Mesothelial cell of epicardium (in vitro differentiated cells): ENCODE data around the gene SOX30. TPM values are rescaled to one million over a fixed set of nuclear protein-coding genes. Genes with fewer than 3 reads are reported as not detected.

ENCODE experiments used
- DNase-seq, 2 experiments: peaks; one replicate each; pipeline ENCODE4 v3.0.0; 2021; ENCODE audit warnings: low spot score in 2 of 2; ENCODE audit not compliant: unreplicated experiment in 2 of 2
- H3K27ac Mint-ChIP-seq: 2 replicates; pipeline ENCODE4 v1.8.0; 2021; ENCODE audit warnings: mixed read lengths
- H3K27me3 Mint-ChIP-seq: 2 replicates; pipeline ENCODE4 v1.8.0; 2021; ENCODE audit warnings: low read depth, mixed read lengths
- H3K36me3 Mint-ChIP-seq: 2 replicates; pipeline ENCODE4 v1.8.0; 2021; ENCODE audit warnings: mixed read lengths
- H3K4me1 Mint-ChIP-seq: 2 replicates; pipeline ENCODE4 v1.8.0; 2021; ENCODE audit warnings: mixed read lengths
- H3K4me3 Mint-ChIP-seq: 2 replicates; pipeline ENCODE4 v1.8.0; 2021; ENCODE audit warnings: mild to moderate bottlenecking, moderate library complexity, mixed read lengths
- H3K9me3 Mint-ChIP-seq: 2 replicates; pipeline ENCODE4 v1.8.0; 2021; ENCODE audit warnings: mixed read lengths
- total RNA-seq: library from RNA; stranded (reverse); gene quantifications from 3 replicates; pipeline ENCODE4 v1.2.1, GENCODE V29; 2021
- TF ChIP-seq, protein P1 (sequence below): fragments of 200-600 bp; sonication (generic); IDR thresholded peaks from one replicate; pipeline ENCODE4 v1.5.0; 2021; ENCODE audit warnings: antibody characterized with exemption; ENCODE audit not compliant: unreplicated experiment

SOX30 gene
- total RNA-seq, 1 donor from 2014 or later: not detected

DNA sequence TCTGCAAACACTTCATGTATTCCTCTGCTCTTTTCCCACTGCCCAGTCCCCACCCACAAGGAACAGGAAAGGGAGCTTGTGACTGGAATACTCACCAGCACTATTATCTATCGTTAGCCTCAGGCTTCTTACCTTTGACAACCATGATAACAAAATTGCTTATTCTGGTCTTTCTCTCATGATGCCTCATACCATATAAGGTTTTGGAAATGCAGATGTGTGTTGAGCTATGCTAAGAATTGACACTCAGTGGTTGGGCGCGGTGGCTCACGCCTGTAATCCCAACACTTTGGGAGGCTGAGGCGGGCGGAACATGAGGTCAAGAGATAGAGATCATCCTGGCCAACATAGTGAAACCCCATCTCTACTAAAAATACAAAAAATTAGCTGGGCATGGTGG is 25.4 kb downstream of the SOX30 start:
- H3K4me3 Mint-ChIP-seq: no peak overlapping the region
- peaks cover 22% of the 10 kb centered on the region for H3K9me3 Mint-ChIP-seq
- no peak for DNase-seq
- no peaks in the 10 kb centered on the region for H3K4me1 Mint-ChIP-seq
- no peak overlapping the region for H3K27ac Mint-ChIP-seq
- TF ChIP-seq, protein P1, sequence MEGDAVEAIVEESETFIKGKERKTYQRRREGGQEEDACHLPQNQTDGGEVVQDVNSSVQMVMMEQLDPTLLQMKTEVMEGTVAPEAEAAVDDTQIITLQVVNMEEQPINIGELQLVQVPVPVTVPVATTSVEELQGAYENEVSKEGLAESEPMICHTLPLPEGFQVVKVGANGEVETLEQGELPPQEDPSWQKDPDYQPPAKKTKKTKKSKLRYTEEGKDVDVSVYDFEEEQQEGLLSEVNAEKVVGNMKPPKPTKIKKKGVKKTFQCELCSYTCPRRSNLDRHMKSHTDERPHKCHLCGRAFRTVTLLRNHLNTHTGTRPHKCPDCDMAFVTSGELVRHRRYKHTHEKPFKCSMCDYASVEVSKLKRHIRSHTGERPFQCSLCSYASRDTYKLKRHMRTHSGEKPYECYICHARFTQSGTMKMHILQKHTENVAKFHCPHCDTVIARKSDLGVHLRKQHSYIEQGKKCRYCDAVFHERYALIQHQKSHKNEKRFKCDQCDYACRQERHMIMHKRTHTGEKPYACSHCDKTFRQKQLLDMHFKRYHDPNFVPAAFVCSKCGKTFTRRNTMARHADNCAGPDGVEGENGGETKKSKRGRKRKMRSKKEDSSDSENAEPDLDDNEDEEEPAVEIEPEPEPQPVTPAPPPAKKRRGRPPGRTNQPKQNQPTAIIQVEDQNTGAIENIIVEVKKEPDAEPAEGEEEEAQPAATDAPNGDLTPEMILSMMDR: no peak
- H3K27me3 Mint-ChIP-seq: no peaks in the 10 kb centered on the region
- peaks cover 4% of the 10 kb centered on the region for H3K36me3 Mint-ChIP-seq

DNA sequence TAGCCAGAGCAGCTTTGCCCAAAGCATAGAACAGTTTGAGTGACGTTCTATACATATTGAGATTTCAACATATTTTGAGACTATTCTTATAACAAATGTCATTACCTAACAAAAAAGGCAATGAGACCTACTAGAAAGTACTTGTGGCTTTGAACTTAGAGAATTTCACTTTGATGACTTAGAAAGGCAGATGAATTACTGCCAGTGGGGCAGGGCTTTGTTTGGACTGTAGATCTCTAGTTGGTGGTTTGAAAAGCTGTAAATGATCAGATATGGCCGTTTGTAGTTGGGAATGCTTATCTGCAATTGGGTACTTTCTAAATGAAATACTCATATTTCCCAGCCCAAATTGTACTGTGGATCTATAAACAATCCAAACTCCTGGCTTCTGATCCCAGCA is 28.1 kb downstream of the SOX30 start:
- no peaks in the 10 kb centered on the region for H3K4me1 Mint-ChIP-seq
- H3K36me3 Mint-ChIP-seq: peaks cover 2% of the 10 kb centered on the region
- H3K27ac Mint-ChIP-seq: no peak overlapping the region
- TF ChIP-seq, protein P1: no peak
- H3K4me3 Mint-ChIP-seq: no peak overlapping the region
- no peak for DNase-seq
- no peaks in the 10 kb centered on the region for H3K27me3 Mint-ChIP-seq
- peaks cover 8% of the 10 kb centered on the region for H3K9me3 Mint-ChIP-seq

DNA sequence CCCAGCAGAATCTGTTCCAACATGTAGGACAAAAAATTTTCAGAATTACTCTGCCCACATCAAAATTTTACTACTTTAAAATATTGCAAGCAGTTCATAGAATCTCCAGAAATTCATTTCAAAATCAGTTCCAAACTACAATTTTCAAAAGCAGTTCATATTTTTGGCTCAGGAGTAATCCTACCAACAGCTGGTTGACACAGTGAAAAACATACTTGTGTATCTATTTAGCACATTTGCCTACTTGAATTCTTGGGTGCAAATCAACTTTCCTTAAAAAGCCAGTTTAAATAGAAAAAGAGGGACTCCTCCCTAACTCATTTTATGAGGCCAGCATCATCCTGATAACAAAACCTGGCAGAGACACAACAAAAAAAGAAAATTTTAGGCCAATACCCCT is 31.5 kb downstream of the SOX30 start:
- Mint-ChIP-seq H3K9me3 (peaks cover 7% of the 10 kb centered on the region), H3K27ac (no peak overlapping the region), H3K27me3 (no peaks in the 10 kb centered on the region), H3K36me3 (peaks cover 2% of the 10 kb centered on the region), H3K4me1 (peaks cover 3% of the 10 kb centered on the region), H3K4me3 (no peak overlapping the region)
- no peak for DNase-seq
- TF ChIP-seq, protein P1: no peak

DNA sequence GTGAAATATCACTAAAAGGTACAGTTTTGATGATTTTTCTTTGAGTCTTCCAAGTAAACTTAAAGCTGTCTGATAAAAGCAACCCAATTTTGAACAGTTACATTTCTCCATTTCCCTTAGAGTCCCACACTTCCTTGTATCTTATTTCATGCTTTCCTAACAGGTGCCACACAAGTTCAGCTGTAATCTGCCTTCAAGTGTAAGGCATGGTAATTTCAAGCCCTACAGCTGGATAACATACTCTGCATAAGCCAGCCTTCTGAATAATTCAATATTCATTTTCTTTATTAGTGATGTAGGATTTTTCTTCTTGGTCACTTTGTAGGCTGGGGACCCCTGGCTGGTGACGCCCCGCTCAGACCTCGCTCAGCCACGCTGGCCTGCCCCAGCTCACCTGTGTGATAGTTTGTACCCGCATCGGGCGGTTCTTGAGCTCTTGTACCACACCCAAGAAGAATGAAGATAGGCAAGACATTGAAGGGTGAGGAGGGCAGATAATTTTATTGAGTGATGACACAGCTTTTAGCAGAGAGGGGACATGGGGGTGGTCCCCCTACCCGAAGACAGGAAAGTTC is 34.0 kb downstream of the SOX30 start:
- no peak overlapping the region for H3K27ac Mint-ChIP-seq
- H3K9me3 Mint-ChIP-seq: peaks cover 7% of the 10 kb centered on the region
- DNase-seq: no peak
- H3K27me3 Mint-ChIP-seq: no peaks in the 10 kb centered on the region
- peaks cover 2% of the 10 kb centered on the region for H3K36me3 Mint-ChIP-seq
- peaks cover 9% of the 10 kb centered on the region for H3K4me1 Mint-ChIP-seq
- H3K4me3 Mint-ChIP-seq: no peak overlapping the region
- TF ChIP-seq, protein P1: no peak

DNA sequence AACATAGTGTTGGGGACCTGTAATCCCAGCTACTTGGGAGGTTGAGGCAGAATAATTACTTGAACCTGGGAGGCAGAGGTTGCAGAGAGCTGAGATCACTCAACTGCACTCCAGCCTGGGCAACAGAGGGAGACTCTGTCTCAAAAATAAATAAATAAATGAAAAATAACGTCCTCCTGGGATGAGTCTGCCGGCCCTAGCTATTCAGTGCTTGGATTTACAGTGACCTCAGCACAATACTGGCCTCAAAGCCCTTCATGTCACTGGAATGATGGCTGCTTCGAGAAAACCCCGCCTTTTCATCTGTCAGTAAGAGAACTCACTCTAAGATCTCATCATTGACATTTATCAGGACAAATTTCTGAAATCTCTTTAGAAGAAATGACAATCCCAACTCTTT is 35.5 kb downstream of the SOX30 start:
- TF ChIP-seq, protein P1: no peak
- H3K36me3 Mint-ChIP-seq: no peaks in the 10 kb centered on the region
- no peak overlapping the region for H3K4me3 Mint-ChIP-seq
- peaks cover 24% of the 10 kb centered on the region for H3K4me1 Mint-ChIP-seq
- H3K9me3 Mint-ChIP-seq: no peaks in the 10 kb centered on the region
- H3K27me3 Mint-ChIP-seq: no peaks in the 10 kb centered on the region
- H3K27ac Mint-ChIP-seq: no peak overlapping the region
- no peak for DNase-seq
